H4 (cell line): ENCODE data around the gene HSD11B1L. TPM values are rescaled to one million over a fixed set of nuclear protein-coding genes. Genes with fewer than 3 reads are reported as not detected.
"Not testable (repeated sequence)": the region's sequence is repeated elsewhere in the genome, so short reads cannot be mapped to it uniquely, and the experiment has no call there.

Experiments
- DNase-seq: peaks from one replicate; pipeline ENCODE4 v3.0.0-alpha.2; 2015; ENCODE audit warnings: low spot score
- total RNA-seq: library from RNA; depleted of rRNA; stranded (reverse); fragments of >200 nt; shearing (Covaris generic); gene quantifications from 2 replicates; pipeline ENCODE4 v1.2.3, GENCODE V29; 2014; rRNA removed

Gene HSD11B1L
- total RNA-seq, 1 experiment from 2014 or later = 2.4 TPM

DNA sequence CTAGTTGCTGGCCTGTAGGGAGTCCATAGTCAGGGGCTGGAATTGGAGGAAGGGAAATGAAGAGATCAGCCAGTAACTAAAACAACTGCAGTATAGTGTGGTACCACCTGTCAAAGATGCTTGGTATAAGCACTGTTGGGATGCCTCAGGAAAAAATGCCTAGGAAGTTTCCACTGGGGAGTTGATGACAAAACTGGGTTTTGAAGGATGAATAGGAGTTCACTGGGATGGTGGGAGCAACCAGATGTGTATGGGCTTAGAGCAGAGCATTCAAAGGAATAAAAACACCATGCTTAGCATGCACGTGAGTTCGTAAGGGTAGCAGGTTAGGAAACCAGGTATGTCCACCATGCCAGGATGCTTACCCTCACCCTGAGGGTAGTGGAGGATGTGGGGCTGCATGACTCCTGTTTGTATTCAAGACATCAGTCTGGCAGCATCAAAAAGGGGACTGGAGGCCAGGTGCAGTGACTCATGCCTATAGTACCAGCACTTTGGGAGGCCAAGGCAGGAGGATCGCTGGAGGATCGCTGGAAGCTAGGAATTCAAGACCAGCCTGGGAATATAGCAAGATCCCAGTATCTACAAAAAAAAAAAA lies 46.7 kb downstream of the HSD11B1L start:
- DNase-seq = no peak

DNA sequence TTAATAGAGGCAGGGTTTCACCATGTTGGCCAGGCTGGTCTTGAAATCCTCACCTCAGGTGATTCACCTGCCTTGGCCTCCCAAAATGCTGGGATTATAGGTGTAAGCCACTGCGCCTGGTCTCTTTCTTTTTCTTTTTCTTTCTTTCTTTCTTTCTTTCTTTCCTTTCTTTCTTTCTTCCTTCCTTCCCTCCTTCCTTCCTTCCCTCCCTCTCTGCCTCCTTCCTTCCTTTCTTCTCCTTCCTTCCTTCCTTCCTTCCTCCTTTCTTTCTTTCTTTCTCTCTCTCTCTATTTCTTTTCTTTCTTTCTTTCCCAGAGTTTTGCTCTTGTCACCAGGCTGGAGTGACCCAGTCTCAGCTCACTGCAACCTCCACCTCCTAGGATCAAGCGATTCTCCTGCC lies 52.3 kb downstream of the HSD11B1L start:
- not testable (repeated sequence) for DNase-seq

Other genes starting within 250 kb of the HSD11B1L start
- not detected in 2 replicates for gene ZNRF4, start 225.6 kb upstream of the HSD11B1L start, total RNA-seq
- gene TINCR, start 113.1 kb upstream of the HSD11B1L start, total RNA-seq = 2.3 and 4.3 TPM in 2 replicates
- gene SAFB2, start 58.3 kb upstream of the HSD11B1L start, total RNA-seq = 10.8 and 19.1 TPM in 2 replicates
- 18.4 and 19.5 TPM in 2 replicates for gene SAFB, start 57.9 kb upstream of the HSD11B1L start, total RNA-seq
- 38.1 and 52.7 TPM in 2 replicates for gene MICOS13, start 511 bp upstream of the HSD11B1L start, total RNA-seq
- 933 and 1,282 TPM in 2 replicates for gene RPL36, start 9.3 kb downstream of the HSD11B1L start, total RNA-seq
- gene LONP1, start 39.1 kb downstream of the HSD11B1L start, total RNA-seq = 49.1 and 81.4 TPM in 2 replicates
- not detected in 2 replicates for gene CATSPERD, start 39.6 kb downstream of the HSD11B1L start, total RNA-seq
- 0.25 TPM in 1 of 2 replicates, not detected in the other for gene PRR22, start 103.7 kb downstream of the HSD11B1L start, total RNA-seq
- 23.2 and 28.1 TPM in 2 replicates for gene DUS3L, start 110.1 kb downstream of the HSD11B1L start, total RNA-seq
- 0.06 and 0.23 TPM in 2 replicates for gene NRTN, start 124.0 kb downstream of the HSD11B1L start, total RNA-seq
- not detected in 2 replicates for gene FUT6, start 158.7 kb downstream of the HSD11B1L start, total RNA-seq
- gene FUT3, start 170.4 kb downstream of the HSD11B1L start, total RNA-seq = not detected in 2 replicates
- gene FUT5, start 189.5 kb downstream of the HSD11B1L start, total RNA-seq = not detected in 2 replicates
- gene NDUFA11, start 222.8 kb downstream of the HSD11B1L start, total RNA-seq = 281 and 301 TPM in 2 replicates
- 1.0 and 3.1 TPM in 2 replicates for gene VMAC, start 223.8 kb downstream of the HSD11B1L start, total RNA-seq
- gene CAPS, start 233.2 kb downstream of the HSD11B1L start, total RNA-seq = 0.08 and 0.66 TPM in 2 replicates